Measurements from ENCODE around the gene RHOH.

DNA sequence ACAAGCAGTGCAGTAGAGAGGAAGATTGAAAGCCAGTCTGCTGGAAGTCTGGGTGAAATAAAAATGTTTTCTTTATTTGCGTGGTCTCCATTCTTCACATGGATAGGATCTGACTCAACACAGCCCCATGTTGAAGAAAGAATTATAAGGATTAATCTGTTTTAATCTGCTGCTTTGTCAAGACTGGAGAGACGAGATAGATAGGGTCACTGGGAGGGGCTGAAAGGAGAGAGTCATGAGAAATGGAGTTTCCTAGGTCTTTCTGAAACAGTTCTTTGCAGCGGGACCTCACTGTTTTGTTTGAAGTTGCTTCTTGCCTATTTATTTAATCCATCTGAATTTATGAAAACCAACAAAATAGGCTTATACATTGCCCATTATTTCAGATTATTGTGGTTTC is 32.4 kb upstream of the RHOH start:
- no peak for TF ChIP-seq CTCF (IDR thresholded peaks at IDR 0.05)
- TF ChIP-seq HOXA7 (CRISPR knock-in tag; IDR thresholded peaks at IDR 0.05) = no peak
- TF ChIP-seq ZNF302 (CRISPR knock-in tag; IDR thresholded peaks at IDR 0.05) = no peak
- no peak for TF ChIP-seq CHD4 (IDR thresholded peaks at IDR 0.05; ENCODE audit: borderline replicate concordance)
- TF ChIP-seq MYC (IDR thresholded peaks at IDR 0.05; ENCODE audit: borderline replicate concordance, low read length) = no peak

Data from A549 (cell line).